ENCODE data around the gene NR2C2.

DNA sequence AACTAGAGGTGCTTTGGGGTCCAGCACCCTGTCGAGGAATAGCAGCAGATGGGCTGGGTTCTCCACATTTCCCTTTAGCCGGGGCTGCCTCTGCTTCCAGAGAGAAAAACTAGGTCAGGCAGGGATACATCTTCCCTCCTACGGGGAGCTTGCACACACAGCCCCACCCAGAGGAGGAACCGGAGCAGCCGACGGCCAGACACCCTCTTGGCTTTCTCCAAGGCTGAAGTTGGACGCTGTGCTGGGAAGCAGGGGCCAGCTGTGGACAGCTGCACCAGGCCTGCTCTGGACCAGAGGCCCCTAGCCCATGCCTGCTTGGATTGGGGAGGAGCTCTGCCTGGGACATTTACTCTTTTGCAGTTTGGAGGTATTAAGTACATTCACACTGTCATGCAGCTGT lies 44.7 kb upstream of the NR2C2 start:
- TF ChIP-seq, protein P1, sequence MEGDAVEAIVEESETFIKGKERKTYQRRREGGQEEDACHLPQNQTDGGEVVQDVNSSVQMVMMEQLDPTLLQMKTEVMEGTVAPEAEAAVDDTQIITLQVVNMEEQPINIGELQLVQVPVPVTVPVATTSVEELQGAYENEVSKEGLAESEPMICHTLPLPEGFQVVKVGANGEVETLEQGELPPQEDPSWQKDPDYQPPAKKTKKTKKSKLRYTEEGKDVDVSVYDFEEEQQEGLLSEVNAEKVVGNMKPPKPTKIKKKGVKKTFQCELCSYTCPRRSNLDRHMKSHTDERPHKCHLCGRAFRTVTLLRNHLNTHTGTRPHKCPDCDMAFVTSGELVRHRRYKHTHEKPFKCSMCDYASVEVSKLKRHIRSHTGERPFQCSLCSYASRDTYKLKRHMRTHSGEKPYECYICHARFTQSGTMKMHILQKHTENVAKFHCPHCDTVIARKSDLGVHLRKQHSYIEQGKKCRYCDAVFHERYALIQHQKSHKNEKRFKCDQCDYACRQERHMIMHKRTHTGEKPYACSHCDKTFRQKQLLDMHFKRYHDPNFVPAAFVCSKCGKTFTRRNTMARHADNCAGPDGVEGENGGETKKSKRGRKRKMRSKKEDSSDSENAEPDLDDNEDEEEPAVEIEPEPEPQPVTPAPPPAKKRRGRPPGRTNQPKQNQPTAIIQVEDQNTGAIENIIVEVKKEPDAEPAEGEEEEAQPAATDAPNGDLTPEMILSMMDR (IDR thresholded peaks at IDR 0.05; ENCODE audit: borderline replicate concordance, extremely low read depth, low read length, poor library complexity, severe bottlenecking), result no peak
- no peak for TF ChIP-seq EZH2 (IDR thresholded peaks at IDR 0.05; ENCODE audit: borderline replicate concordance, low read depth, low read length, severe bottlenecking)
